ENCODE measurements around the gene MMP23B. TPM values are rescaled to one million over a fixed set of nuclear protein-coding genes. Genes with fewer than 3 reads are reported as not detected.

MMP23B gene
- total RNA-seq, 4 donors from 2014 or later, result 1.7 to 3.1 (median 2.9) TPM

DNA sequence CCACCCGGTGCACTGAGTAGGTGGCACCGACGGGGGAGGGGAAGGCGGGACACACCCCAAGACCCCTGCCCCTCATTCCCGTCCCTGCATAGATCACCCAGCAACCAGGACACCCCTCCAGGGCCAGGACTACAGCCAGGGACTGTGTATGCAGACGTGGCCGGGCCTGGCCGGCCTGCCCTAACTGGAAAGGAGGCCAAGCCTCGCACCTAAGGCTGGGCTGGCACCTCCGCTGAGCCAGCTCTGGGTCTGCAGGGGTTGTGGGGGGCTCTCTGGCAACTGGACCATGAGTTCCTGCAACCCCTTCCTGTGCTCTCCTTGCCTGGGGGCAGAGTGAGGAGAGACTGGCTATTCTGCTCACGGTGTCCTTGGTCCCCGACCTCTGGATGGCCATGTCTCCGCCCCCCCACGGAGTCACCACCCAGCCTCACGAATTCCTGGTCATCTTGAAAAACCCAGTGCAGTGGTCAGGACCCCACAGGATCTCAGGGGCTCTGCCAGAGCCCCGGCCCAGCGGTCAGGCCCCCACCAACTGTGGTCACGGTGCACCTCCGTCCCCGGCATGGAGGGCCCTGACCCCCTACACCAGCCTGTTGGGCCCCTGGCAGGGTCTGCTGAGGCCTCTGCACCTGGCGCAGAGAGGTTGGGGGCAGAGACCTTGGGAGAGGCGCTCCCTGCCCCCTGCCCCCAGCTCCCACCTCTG lies 31.0 kb upstream of the MMP23B start:
- peak in 1 of 2 donors; percentile 61 for DNase-seq (ENCODE audit: low spot score in 2 of 2)
- Histone ChIP-seq H3K36me3 (no peaks in the 10 kb centered on the region), H3K27me3 (peaks cover 62% of the 10 kb centered on the region), H3K9me3 (no peaks in the 10 kb centered on the region), H3K27ac (no peak overlapping the region), H3K4me3 (peak overlapping the region; percentile 61), H3K4me1 (peaks cover 26% of the 10 kb centered on the region)
- TF ChIP-seq POLR2AphosphoS5 (IDR thresholded peaks at IDR 0.05) (no peak), POLR2A (IDR thresholded peaks at IDR 0.05) (no peak), EP300 (IDR thresholded peaks at IDR 0.05) (no peak), CTCF (IDR thresholded peaks at IDR 0.05) (no peak)
- 100% methylated on average over 2 of the region's 22 CpGs for WGBS

GRCh38 chr1:1601564-1602303 lies 30.2 kb upstream of the MMP23B start:
- no peak for TF ChIP-seq POLR2A (IDR thresholded peaks at IDR 0.05)
- TF ChIP-seq POLR2AphosphoS5 (IDR thresholded peaks at IDR 0.05), result no peak
- no peak for TF ChIP-seq CTCF (IDR thresholded peaks at IDR 0.05)
- WGBS, result 87% methylated on average over 7 of the region's 15 CpGs
- H3K27me3 ChIP-seq, result peaks cover 55% of the 10 kb centered on the region
- H3K36me3 ChIP-seq, result no peaks in the 10 kb centered on the region
- no peak overlapping the region for H3K4me3 ChIP-seq
- no peak overlapping the region for H3K27ac ChIP-seq
- DNase-seq (ENCODE audit: low spot score in 2 of 2), result peak; percentile 59 to 70
- no peaks in the 10 kb centered on the region for H3K9me3 ChIP-seq
- H3K4me1 ChIP-seq, result peaks cover 26% of the 10 kb centered on the region

GRCh38 chr1:1602304-1602967 lies 29.5 kb upstream of the MMP23B start:
- no peak for DNase-seq (ENCODE audit: low spot score in 2 of 2)
- Histone ChIP-seq H3K36me3 (no peaks in the 10 kb centered on the region), H3K4me1 (peaks cover 24% of the 10 kb centered on the region), H3K4me3 (no peak overlapping the region), H3K27me3 (peaks cover 48% of the 10 kb centered on the region), H3K9me3 (no peaks in the 10 kb centered on the region), H3K27ac (no peak overlapping the region)
- TF ChIP-seq EP300 (IDR thresholded peaks at IDR 0.05) (no peak), POLR2AphosphoS5 (IDR thresholded peaks at IDR 0.05) (no peak), POLR2A (IDR thresholded peaks at IDR 0.05) (no peak), CTCF (IDR thresholded peaks at IDR 0.05) (no peak)
- 76% methylated on average over 18 of the region's 18 CpGs for WGBS

DNA sequence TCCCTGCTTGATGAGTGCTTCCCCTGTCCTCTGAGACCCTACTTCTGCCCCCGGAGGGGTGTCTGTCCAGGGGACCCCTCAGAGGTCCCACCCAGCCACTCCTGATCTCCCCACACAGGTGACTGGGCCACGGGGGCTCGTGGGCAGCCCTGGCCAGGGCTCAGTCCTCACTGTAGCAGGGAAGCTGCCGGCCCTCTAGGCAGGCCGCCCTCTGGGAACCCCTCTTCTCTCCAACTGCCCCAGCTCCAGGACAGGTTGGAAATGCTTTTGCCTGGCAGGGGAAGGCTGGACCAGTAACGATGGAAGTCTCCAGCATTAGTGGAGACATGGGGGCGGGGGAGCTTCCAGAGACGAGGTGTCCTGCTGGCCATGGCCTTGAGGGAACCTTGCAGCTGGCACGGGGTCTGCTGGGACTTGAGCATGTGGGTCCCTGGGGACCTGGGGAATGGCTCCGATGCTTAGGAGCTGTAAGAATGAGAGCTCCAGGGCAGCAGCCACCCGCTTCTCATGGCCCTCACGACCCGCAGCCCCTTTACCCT lies 28.9 kb upstream of the MMP23B start:
- Histone ChIP-seq H3K27ac (no peak overlapping the region), H3K27me3 (peaks cover 42% of the 10 kb centered on the region), H3K36me3 (no peaks in the 10 kb centered on the region), H3K4me1 (peaks cover 18% of the 10 kb centered on the region), H3K9me3 (no peaks in the 10 kb centered on the region), H3K4me3 (no peak overlapping the region)
- WGBS, result 78% methylated on average over 11 of the region's 13 CpGs
- DNase-seq (ENCODE audit: low spot score in 2 of 2), result peak; percentile 57 to 70
- TF ChIP-seq CTCF (IDR thresholded peaks at IDR 0.05) (no peak), POLR2AphosphoS5 (IDR thresholded peaks at IDR 0.05) (no peak), POLR2A (IDR thresholded peaks at IDR 0.05) (no peak), EP300 (IDR thresholded peaks at IDR 0.05) (no peak)
